Activated CD8-positive, alpha-beta T cell treated with anti-CD3 and anti-CD28 coated beads for 36 hours (primary cell): ENCODE results near the gene CFAP53. TPM values are rescaled to one million over a fixed set of nuclear protein-coding genes. Genes with fewer than 3 reads are reported as not detected.

Source experiments
- ATAC-seq: fragments of 200-7000 bp; cut with Tn5 transposase; one replicate; pipeline ENCODE4 v1.10.0; 2021; ENCODE audit warnings: mild to moderate bottlenecking, moderate library complexity
- CTCF ChIA-PET: fragments of 350-600 bp; sonication (Branson Sonifier 250); formaldehyde crosslinking; loops from one replicate; lab custom pipeline; 2021; ENCODE audit warnings: antibody characterized with exemption; lab: Charles Lee
- POLR2A ChIA-PET: fragments of 350-600 bp; sonication (Branson Sonifier 250); formaldehyde crosslinking; loops from one replicate; lab custom pipeline; 2021; ENCODE audit warnings: antibody characterized with exemption; lab: Charles Lee
- DNase-seq: peaks from one replicate; pipeline ENCODE4 v3.0.0-alpha.2; 2020
- H3K27ac Mint-ChIP-seq: one replicate; pipeline ENCODE4 v1.8.0; 2021; ENCODE audit warnings: mild to moderate bottlenecking, mixed read lengths
- H3K27me3 Mint-ChIP-seq: one replicate; pipeline ENCODE4 v1.8.0; 2021; ENCODE audit warnings: mixed read lengths
- H3K36me3 Mint-ChIP-seq: one replicate; pipeline ENCODE4 v1.8.0; 2021; ENCODE audit warnings: low read depth, mixed read lengths
- H3K4me1 Mint-ChIP-seq: one replicate; pipeline ENCODE4 v1.8.0; 2021; ENCODE audit warnings: low read depth, mixed read lengths
- H3K4me3 Mint-ChIP-seq: one replicate; pipeline ENCODE4 v1.8.0; 2021; ENCODE audit warnings: mild to moderate bottlenecking, moderate library complexity, mixed read lengths
- H3K9me3 Mint-ChIP-seq: one replicate; pipeline ENCODE4 v1.8.0; 2021; ENCODE audit warnings: mixed read lengths
- CTCF ChIP-seq: fragments of 200-600 bp; IDR thresholded peaks from one replicate; pipeline ENCODE4 v1.8.0; 2022; ENCODE audit warnings: antibody characterized with exemption, mild to moderate bottlenecking
- intact Hi-C: fragments of 100-400 bp; cut with micrococcal nuclease; formaldehyde crosslinking; loops from one replicate; pipeline ENCODE4 v1.10.0; 2022
- total RNA-seq, 2 experiments: library from RNA; stranded (reverse); gene quantifications; one replicate each; pipeline ENCODE4 v1.2.3, GENCODE V29; 2021

Gene CFAP53
- total RNA-seq, 2 experiments from 2014 or later, result 0.27 to 0.76 TPM

- H3K4me1 Mint-ChIP-seq, result peaks cover 9% of the 10 kb centered on the region
- intact Hi-C loops, result no loop called here
- no peak overlapping the region for H3K4me3 Mint-ChIP-seq
- H3K27me3 Mint-ChIP-seq, result peaks cover 35% of the 10 kb centered on the region
- ChIA-PET CTCF (interaction anchor here (1.5 to 3.3 kb wide), 2 partner anchors 11 to 221 kb away, joined by 5 to 14 read pairs; no protein-coding TSS in a partner anchor), POLR2A (no interaction called here)
- H3K36me3 Mint-ChIP-seq, result no peaks in the 10 kb centered on the region
- no peak overlapping the region for H3K27ac Mint-ChIP-seq
- H3K9me3 Mint-ChIP-seq, result no peaks in the 10 kb centered on the region
- TF ChIP-seq CTCF, result no peak
- ATAC-seq (no peak), DNase-seq (no peak)
Measured at GRCh38 chr18:50207722-50208121, 58.6 kb downstream of the CFAP53 start.

GRCh38 chr18:50203801-50204604, 62.3 kb downstream of the CFAP53 start:
- intact Hi-C loops, result no loop called here
- POLR2A ChIA-PET, result no interaction called here
- H3K4me1 Mint-ChIP-seq, result peaks cover 9% of the 10 kb centered on the region
- H3K27ac Mint-ChIP-seq, result no peak overlapping the region
- DNase-seq (peak; percentile 31), ATAC-seq (no peak)
- H3K9me3 Mint-ChIP-seq, result peaks cover 4% of the 10 kb centered on the region
- H3K27me3 Mint-ChIP-seq, result peaks cover 50% of the 10 kb centered on the region
- H3K36me3 Mint-ChIP-seq, result no peaks in the 10 kb centered on the region
- peak; percentile 55 for TF ChIP-seq CTCF
- H3K4me3 Mint-ChIP-seq, result no peak overlapping the region
- CTCF ChIA-PET, result interaction anchor here (0.8 to 3.1 kb wide), 10 partner anchors 8 to 258 kb away, joined by 3 to 19 read pairs (median 4); partner anchors contain the start of gene MYO5B

- DNase-seq, result no peak
- ChIA-PET CTCF (interaction anchor here (3.1 kb wide), 1 partner anchor 155 kb away, joined by 19 read pairs; no protein-coding TSS in a partner anchor), POLR2A (no interaction called here)
- no peak for TF ChIP-seq CTCF
- peaks cover 64% of the 10 kb centered on the region for H3K27me3 Mint-ChIP-seq
- H3K4me1 Mint-ChIP-seq, result peaks cover 9% of the 10 kb centered on the region
- H3K9me3 Mint-ChIP-seq, result peaks cover 4% of the 10 kb centered on the region
- H3K27ac Mint-ChIP-seq, result no peak overlapping the region
- intact Hi-C loops, result no loop called here
- no peaks in the 10 kb centered on the region for H3K36me3 Mint-ChIP-seq
- no peak overlapping the region for H3K4me3 Mint-ChIP-seq
- ATAC-seq, result no peak
Measured at GRCh38 chr18:50201476-50202018, 64.7 kb downstream of the CFAP53 start.

GRCh38 chr18:50199921-50200320, 66.4 kb downstream of the CFAP53 start:
- POLR2A ChIA-PET, result no interaction called here
- CTCF ChIA-PET, result no interaction called here
- Mint-ChIP-seq H3K27ac (no peak overlapping the region), H3K4me3 (no peak overlapping the region), H3K9me3 (peaks cover 4% of the 10 kb centered on the region), H3K36me3 (no peaks in the 10 kb centered on the region), H3K4me1 (peaks cover 13% of the 10 kb centered on the region), H3K27me3 (peaks cover 69% of the 10 kb centered on the region)
- DNase-seq (no peak), ATAC-seq (no peak)
- intact Hi-C loops, result no loop called here
- TF ChIP-seq CTCF, result no peak

GRCh38 chr18:50199346-50199855, 66.9 kb downstream of the CFAP53 start:
- no peak overlapping the region for H3K4me3 Mint-ChIP-seq
- intact Hi-C loops, result no loop called here
- ATAC-seq, result no peak

More at GRCh38 chr18:50199346-50199855, 66.9 kb downstream of the CFAP53 start:
- Mint-ChIP-seq H3K36me3 (no peaks in the 10 kb centered on the region), H3K4me1 (peaks cover 12% of the 10 kb centered on the region), H3K27me3 (peaks cover 64% of the 10 kb centered on the region), H3K9me3 (peaks cover 4% of the 10 kb centered on the region), H3K27ac (no peak overlapping the region)
- ChIA-PET CTCF (no interaction called here), POLR2A (no interaction called here)
- no peak for TF ChIP-seq CTCF
- DNase-seq, result no peak
